Activated naive CD4-positive, alpha-beta T cell treated with Interleukin-2 at 50 U/mL for 16 hours (primary cell): ENCODE data around the gene FBXO24.
"Not testable (repeated sequence)": the region's sequence is repeated elsewhere in the genome, so short reads cannot be mapped to it uniquely, and the experiment has no call there.

Experiments
- DNase-seq: peaks from one replicate; pipeline ENCODE4 v3.0.0-alpha.2; 2020

FBXO24 gene, protein sequence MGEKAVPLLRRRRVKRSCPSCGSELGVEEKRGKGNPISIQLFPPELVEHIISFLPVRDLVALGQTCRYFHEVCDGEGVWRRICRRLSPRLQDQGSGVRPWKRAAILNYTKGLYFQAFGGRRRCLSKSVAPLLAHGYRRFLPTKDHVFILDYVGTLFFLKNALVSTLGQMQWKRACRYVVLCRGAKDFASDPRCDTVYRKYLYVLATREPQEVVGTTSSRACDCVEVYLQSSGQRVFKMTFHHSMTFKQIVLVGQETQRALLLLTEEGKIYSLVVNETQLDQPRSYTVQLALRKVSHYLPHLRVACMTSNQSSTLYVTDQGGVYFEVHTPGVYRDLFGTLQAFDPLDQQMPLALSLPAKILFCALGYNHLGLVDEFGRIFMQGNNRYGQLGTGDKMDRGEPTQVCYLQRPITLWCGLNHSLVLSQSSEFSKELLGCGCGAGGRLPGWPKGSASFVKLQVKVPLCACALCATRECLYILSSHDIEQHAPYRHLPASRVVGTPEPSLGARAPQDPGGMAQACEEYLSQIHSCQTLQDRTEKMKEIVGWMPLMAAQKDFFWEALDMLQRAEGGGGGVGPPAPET

DNA sequence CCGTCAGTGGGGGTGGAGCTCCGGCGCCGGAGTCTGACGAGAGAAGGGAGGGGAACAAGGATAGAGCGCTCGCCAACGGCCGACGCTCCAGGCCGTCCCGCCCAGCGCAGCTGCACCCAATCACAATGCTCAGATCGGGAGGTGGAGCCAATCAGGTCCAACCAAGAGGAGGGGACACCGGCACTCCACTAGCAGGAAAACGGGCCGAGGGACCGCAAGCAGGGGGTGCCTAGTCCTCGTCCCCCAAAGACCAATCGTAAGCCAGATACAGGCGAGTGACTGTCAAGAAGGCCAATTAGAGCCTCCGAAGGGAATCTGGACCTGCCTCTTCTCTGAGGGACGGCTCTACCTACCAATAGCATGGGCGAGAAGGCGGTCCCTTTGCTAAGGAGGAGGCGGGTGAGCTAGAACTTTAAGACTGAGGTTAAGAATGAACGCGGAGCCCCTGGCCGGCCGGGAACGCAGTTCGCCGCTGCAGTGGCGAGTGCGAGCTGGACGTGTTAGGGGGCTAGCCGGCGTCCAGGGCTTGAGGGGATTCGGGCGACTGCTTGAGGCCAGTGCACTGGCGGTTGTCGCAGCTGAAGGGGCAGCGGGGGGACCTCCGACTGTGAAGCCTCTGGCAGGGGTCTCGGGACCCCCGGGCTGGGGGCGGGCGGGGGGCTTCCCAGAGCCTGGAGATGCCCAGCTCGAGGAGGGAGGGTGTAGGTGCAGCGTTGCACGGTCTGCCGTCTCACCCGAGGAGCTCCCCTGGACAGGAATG is at the start of gene FBXO24:
TSS of gene FBXO24 (plus strand) at position 63 of the 760 bp plus-strand sequence. CDS start at position 361, 298 bp downstream.
- peak; percentile 100 for DNase-seq

DNA sequence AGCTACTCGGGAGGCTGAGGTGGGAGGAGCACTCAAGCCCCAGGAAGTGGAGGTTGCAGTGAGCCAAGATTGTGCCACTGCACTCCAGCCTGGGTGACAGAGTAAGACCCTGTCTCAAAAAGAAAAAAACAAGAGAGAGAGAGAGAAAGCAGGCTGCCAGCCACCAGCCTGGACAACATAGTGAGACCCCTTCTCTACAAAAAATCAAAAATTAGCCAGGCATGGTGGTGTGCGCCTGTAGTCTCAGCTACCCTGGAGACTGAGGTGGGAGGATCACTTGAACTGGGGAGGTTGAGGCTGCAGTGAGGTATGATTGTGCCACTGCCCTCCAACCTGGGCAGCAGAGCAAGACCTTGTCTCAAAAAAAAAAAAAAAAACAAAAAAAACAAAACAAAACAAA is 49.4 kb upstream of the FBXO24 start:
- not testable (repeated sequence) for DNase-seq

DNA sequence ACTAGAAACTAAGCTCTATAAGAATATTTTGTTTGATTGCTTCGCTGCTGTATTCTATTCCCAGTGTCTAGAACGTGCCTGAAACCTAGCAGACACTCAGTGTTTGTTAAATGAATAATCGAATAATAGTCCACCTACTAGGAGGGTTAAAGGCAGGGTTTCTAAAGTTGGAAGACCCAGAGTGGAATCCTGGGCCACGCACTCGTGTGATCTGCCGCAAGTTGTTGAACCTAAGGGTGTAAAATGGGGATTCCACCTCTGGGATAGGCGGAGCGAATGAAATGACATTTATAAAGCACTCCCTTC is 47.8 kb upstream of the FBXO24 start:
- no peak for DNase-seq

DNA sequence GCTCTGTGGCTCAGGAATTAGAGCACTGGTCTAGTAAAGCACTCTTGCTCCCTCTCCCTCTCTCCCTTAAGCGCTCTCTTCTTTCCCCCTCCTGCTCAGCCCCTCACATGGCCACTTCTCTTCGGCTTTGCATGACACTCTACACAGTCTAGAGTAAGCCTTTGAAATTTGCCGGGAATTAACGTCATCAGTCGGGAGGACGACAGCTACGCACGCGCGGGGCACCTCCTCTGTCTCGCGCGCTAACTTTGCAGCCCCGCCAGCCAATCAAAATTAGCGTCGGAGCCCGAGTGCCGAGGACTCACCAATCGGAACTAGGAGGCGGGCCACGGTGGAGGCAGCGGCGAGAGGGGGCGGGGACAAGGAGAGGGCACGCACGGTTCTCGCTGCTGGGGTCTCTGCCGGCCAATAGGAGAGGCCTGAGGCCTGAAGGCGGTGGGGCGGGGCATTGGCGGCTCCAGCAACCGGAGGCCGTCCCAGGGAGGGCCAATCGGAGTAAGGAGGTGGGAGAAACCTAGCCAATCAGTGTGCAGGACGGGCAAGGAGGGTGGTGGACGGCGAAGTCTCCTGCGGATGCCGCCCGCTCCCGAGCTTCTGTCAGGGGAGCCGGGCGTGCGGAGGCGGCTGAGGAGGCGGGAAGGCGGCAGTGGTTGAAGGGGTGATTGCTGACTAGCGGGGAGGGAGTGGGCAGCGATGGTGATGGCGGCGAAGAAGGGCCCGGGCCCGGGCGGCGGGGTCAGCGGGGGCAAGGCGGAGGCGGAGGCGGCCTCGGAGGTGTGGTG is 47.3 kb upstream of the FBXO24 start, which contains the start of gene AGFG2:
TSS of gene AGFG2 (plus strand) at position 550 of the 782 bp plus-strand sequence. CDS start at position 694, 144 bp downstream.
- peak; percentile 100 for DNase-seq

DNA sequence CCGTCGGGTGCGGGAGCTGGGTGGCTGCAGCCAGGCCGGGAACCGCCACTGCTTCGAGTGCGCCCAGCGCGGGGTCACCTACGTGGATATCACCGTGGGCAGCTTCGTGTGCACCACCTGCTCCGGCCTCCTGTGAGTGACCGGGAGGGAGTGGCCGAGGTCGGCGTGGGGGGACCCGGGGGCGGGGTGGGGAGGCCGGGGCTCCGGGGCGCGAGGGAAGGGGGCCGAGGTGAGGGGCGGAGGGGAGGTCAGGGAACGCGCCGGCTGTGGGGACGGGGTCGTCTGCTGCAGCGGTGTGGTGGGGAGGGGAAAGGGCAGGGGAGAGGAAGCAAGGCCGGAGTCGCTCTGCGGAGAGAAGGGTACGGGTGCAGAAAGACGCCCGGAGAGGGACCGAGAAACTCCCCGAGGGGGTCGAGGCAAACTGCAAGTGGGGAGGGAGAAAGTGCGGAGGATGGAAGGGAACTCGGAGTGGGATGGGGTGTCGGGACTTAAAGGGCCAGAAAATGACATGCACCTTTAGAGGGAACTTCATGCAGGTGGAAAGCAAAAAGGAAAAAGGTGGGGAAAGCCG is 46.6 kb upstream of the FBXO24 start:
- peak; percentile 12 for DNase-seq

DNA sequence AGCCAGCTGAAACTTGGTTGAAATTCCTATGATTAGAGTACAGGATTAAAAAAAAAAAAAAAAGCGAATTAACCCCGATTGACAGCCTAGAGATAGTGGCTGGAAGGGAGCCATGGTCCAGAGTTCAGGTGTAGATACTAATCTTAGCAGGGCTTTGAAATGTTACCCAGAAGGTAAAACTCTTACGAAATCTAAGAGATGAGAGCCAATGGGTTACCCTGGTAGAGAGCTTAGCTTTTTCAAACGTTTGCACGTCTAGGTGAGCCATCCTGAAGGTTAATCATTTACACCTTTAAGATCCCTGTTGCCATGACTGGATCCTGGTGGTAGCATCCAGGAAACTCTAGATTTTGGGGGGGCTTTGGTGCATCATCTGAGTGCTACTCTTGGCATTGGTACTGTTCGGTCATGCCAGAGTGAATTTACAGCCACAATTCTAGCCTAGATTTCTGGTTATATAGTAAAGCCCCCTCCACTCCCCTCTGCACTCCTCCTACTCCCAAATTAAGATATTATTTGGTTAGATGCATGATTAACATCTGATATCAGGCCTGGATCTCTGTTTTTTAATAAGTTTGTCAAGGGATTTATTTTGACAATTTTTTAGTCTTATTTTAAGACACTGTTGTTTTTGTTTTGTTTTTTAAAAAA is 45.9 kb upstream of the FBXO24 start:
- DNase-seq, result no peak

DNA sequence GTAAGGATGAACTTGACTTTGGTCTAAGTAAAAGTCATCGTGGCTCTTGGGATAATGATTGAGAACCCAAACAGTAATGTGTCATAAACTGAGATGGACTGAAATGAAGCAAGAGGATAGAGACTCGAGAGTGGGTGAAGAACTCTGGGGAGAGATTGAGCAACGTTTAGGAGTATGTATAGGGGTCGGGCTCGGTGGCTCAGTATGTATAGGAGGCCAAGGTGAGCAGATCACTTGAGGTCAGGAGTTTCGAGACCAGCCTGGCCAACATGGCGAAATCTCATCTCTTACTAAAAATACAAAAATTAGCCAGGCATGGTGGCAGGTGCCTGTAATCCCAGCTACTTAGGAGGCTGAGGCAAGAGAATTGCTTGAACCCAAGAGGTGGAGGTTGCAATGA is 44.8 kb upstream of the FBXO24 start:
- DNase-seq, result not testable (repeated sequence)

DNA sequence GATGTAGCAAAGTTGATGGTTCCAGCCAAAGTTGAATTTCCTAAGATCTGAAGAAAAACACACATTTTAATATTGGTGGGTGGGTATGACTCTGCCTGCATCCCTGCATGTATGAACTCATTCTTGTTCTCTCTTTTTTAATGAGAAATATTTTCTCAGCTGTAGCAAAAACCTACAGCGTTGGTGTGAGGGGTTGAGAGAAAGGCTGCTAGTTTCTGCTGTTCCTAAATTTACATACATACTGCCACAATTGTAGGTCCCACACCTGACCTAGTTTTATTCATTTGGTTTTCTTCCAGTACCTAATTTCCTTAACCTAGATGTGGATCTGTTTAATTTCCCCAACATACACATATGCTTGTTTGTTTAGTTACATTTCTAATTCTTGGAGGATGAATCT is 42.5 kb upstream of the FBXO24 start:
- no peak for DNase-seq

DNA sequence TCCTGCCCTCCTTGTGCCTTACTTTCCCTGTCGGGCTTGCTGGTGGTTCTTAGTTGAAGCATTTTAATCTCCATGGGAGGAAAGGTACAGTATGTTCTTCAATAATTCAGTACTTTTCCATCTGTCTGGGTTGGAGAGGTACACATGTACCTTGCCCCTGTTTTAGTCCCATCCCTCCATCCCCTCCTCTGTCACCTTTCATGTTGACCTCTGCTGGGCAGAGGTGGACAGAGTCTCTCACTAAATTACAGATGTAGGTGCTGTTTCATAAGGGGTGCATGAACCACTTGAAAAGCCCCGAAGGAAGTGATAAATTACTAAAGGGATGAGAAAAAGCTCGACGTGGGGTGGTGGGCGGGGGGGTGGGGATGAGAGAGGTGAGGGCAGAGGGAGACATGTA is 41.7 kb upstream of the FBXO24 start:
- DNase-seq, result no peak

DNA sequence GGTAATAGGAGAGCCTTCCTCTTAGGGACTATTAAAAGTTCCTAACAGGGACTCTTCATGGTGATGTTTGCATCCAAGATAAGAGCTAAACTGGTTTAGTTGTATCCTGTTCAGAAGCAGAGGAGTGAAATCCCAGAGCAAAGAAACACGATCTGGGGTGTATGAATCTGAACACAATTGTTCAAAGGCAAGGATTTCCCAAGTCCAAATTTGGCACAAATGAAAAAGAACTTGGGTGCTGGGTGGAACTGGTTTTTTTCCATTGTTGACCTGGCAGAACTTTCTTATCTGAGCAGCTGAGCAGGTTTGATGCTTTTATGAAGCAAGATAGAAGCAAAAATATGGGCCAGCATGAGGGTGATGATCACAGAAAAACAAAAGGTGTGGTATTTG is 41.2 kb upstream of the FBXO24 start:
- DNase-seq, result no peak

DNA sequence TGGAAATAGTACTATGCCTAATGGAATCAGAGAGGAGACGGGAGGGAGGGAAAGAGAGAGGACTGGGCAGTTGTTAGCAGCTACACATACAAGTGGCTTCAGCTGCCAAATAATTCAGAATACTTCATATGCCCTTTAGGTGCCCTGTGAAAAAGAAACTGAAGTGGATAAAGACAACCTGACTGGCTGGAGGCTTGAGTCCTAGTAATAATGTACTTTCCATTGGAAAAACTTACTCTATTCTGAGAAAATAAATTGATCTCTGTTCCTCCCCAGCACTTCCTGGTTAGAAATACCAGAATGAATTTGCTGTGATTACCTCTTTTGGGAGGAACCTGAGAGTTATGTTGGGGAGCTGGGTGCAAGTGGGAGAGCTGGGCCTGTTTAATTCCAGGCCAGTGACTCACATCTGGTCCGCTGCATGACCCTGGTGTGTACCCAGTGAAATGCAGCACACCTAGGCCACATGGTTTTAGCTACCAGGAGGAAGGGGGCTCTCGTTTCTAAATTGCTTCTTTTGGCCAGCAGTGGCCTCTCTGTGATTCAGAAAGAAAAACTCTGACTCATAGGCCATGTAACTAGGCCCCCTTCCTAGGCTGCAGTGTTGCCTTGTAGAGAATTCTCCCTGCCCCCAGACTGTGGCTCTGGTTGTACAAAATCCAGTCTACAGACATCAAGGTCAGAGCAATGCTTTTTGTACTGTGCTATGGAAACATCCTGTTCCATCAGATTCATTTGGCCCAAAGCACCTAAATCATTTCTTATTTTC is 40.6 kb upstream of the FBXO24 start:
- DNase-seq, result peak; percentile 69

DNA sequence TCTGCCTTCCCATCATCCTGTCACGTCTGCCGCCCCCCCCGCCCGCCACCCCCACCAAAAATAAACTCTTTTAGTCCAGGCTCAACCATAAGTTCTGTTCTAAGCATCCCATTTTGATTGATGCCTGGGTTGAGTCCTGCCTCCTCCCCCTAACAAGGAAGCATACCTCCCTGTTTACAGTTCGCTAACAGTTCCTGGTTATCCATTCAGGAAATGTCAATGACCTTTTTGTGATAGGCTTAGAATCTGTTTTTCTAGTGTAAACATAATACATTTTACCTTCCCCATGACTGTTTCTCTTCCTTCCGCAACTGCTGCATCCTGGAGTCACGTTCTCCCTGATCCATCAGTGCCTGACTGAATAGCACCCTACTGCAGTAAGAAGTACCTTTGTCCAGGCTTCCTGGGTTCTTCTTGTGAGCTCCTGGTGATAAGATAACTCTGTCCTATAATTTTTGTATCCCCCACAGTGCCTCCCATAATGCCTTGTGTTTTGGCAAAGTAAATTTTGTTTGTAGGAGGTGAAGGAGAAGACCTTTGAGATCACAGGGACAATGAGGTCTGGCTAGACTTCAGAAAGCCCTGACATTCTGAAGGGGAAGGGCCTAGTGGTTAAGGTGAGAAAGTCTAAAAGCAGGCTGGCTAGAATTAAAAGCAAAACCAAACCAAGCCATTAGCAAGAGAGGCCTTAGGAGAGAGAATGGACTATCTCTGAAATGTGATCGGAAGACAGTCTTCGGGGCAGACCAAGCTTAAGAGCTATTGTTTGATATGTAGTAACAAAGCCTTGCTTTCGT is 39.8 kb upstream of the FBXO24 start:
- DNase-seq, result no peak

DNA sequence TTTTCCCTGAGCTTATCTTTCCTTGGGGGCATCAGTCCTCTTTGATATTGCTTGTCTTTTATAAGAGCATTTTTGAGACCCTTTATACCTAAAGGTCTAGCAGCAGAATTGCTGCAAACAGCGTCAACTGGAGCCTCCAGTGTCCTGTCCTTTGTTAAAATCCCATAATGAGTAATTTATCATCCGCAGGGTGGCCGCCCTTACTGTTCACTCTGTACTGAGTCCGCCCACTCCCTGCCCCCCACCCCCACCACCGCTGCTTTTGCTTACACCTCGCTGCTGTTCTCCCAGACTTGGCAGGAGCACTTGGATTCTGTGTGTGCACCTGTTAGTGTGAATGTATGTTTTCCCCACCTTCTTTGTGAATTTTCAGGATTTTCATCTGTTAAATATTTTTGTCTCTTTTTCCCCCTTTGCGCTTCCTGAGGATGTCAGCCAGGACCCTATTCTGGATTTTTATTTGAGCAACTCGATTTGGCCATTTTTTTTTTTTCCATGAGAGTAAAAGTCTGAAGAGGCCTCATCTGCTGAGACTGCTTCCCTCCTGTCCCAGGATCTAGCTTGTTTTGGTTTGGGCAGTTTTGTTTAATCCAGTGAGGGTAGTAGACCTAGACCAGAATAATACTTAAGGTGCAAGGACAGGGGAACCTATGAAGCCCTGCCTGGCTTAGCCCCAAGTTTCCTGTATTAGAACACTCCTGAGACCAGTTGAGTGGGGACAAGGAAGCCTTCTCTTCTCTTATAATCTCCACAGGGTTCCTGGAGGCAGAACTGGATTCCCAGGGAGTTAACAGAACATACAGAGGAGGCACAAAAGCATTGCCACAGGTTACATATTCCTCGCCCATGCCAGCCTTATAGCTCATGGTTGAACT is 39.0 kb upstream of the FBXO24 start:
- DNase-seq, result no peak

DNA sequence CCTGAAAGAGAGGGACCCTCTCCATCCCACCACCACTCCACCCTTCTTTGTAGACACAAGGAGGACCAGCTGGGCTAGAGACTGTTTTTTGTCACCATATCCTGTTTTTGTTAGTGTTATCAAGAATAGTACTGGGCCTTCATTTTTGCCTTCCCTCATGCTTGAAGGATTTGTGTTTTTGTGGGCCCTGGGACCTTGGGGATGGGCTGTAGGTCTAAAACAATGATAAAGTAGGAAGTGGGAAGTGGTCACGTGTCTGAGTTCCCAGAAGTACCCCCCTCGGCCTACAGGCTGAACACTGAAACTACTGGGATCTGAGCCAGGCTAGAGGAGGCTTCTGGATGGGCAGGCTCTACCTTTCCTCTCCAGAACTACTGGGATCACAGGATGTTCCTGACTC is 38.3 kb upstream of the FBXO24 start:
- DNase-seq, result no peak

DNA sequence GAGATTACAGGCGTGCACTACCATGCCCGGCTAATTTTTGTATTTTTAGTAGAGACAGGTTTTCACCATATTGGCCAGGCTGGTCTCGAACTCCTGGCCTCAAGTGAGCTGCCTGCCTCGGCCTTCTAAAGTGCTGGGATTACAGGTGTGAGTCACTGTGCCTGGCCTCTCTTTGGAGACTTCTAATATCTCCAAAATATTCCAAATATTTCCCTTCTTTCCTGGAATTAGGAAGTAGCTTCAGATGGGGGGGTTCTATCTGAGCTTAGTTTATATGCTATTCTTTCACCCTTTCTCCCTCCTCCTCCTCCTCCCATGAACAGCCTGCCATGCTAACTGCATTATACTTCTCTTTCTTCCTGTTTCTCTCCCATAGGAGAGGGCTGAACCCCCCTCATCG is 37.7 kb upstream of the FBXO24 start:
- not testable (repeated sequence) for DNase-seq

DNA sequence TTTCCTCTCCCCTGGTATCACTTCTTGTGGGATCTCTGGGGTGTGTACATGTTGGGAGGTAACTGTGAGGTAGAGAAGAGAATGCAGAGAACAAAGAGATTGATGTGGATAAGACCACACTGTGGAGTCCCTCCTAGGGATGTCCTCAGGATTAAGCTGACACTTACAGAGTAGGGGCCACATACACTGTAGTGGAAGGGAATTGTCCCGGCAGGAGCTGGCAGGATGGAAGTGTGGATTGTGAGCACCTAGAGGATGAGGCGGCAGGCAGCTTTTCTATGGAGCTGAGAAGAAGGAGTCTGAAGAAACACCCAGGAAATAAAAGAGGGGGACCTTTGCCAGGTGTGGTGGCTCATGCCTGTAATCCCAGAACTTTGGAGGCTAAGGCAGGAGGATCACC is 33.6 kb upstream of the FBXO24 start:
- DNase-seq, result no peak

DNA sequence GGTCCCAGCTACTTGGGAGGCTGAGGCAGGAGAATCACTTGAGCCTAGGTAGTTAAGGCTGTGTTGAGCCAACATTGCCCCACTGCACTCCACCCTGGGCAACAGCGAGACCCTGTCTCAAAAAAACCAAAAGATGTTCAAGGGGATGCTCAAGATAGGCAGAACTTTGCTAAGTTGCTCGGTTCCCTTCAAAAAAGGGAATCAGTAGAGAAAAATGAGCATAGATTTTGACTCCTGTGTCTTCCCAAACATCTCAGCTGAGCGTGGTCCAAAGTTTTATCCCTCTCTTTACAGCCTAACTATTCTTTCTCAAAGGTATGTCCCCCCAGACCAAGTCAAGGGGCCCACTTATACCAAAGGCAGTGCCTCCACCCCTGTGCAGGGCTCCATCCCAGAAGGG is 33.1 kb upstream of the FBXO24 start:
- DNase-seq, result no peak

DNA sequence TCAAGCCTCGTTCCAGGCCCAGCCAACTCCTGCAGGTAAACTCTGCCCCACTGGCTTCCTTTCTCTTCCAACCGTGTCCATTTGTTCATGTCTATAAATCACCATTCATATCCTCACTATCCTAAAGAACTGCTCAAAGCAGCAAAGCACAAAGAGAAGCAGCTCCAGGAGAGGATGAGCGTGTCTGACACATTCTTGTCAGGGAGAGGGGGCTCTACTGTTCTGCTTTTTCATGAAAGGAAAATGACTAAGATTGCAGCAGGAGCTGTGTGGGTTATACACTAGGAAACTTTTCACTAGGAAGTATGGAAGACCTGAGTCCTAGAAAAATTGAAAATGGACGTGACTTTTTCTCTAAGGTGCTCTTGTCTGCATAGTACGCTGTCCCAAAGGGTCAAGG is 30.4 kb upstream of the FBXO24 start:
- no peak for DNase-seq

DNA sequence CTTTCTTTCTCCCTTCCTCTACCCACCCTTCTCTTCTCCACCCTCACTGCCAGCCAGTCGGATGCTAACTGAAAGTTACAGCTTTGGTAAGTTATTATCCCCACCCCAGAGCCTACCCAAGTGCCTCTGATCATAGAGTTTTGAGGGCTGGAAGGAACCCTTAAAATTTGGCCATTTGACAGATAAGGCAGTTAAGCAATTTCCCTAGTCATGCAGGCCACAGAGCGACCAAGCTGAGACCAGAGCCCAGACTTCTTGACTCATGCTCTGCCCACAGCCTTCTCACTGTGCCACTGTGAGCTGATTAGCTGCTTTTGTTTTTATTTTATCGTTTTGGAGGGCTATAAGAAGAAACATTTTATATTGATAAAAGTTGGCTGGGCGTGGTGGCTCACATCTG is 29.6 kb upstream of the FBXO24 start:
- DNase-seq, result no peak

DNA sequence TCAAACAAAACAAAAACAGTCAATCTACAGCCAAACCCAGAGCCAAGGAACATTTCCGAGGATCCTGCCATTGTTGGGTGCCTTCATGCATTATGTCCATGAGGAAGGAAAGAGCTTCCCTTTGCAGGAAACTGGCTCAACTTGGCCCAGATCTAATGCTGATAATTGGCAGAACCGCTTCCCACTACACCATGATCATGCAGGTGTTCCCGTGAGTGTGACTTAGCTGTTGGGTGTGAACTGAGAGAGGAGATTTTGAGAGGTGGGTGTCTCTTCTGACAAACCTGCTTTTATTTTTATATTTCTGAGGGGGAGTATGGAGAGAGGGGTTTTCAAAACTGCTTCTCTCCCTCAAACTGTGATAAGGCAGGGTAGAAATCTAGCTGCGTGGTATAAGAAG is 27.0 kb upstream of the FBXO24 start:
- DNase-seq, result no peak
